GM19035 (cell line): ENCODE measurements around the gene KRAS.
"Not testable (repeated sequence)": the region's sequence is repeated elsewhere in the genome, so short reads cannot be mapped to it uniquely, and the experiment has no call there.

Source experiments
- ATAC-seq: cut with Tn5 transposase; IDR thresholded peaks from one replicate; pipeline ENCODE4 v1.9.1; 2021; ENCODE audit not compliant: unreplicated experiment

Gene KRAS

GRCh38 chr12:25250744-25251730 is at the start of gene KRAS:
TSS of gene KRAS (minus strand) at chr12:25250929.
- ATAC-seq = peak; percentile 82

- ATAC-seq = no peak
These were observed 45.7 kb upstream of the KRAS start for GRCh38 chr12:25296381-25296780.

- no peak for ATAC-seq
These were observed 44.6 kb upstream of the KRAS start for GRCh38 chr12:25295361-25295760.

- ATAC-seq = no peak
These were observed 42.9 kb upstream of the KRAS start for GRCh38 chr12:25293653-25294052.

GRCh38 chr12:25292810-25293221 is 42.1 kb upstream of the KRAS start:
- ATAC-seq = not testable (repeated sequence)

GRCh38 chr12:25287610-25288009 is 36.9 kb upstream of the KRAS start:
- no peak for ATAC-seq

GRCh38 chr12:25286837-25287236 is 36.1 kb upstream of the KRAS start:
- ATAC-seq = no peak

GRCh38 chr12:25284024-25284423 is 33.3 kb upstream of the KRAS start:
- no peak for ATAC-seq

- ATAC-seq = no peak
These were observed 32.3 kb upstream of the KRAS start for GRCh38 chr12:25283006-25283405.

- ATAC-seq = no peak
These were observed 29.4 kb upstream of the KRAS start for GRCh38 chr12:25280082-25280481.

GRCh38 chr12:25278269-25278668 is 27.5 kb upstream of the KRAS start:
- no peak for ATAC-seq

- no peak for ATAC-seq
These were observed 25.6 kb upstream of the KRAS start for GRCh38 chr12:25276199-25276937.

GRCh38 chr12:25271486-25272098 is 20.9 kb upstream of the KRAS start:
- no peak for ATAC-seq

- no peak for ATAC-seq
These were observed 19.0 kb upstream of the KRAS start for GRCh38 chr12:25269701-25270100.

- no peak for ATAC-seq
These were observed 15.8 kb upstream of the KRAS start for GRCh38 chr12:25266497-25266896.

- ATAC-seq = no peak
These were observed 14.1 kb upstream of the KRAS start for GRCh38 chr12:25264862-25265261.

GRCh38 chr12:25264114-25264513 is 13.4 kb upstream of the KRAS start:
- no peak for ATAC-seq

- no peak for ATAC-seq
These were observed 12.9 kb upstream of the KRAS start for GRCh38 chr12:25263594-25263993.

GRCh38 chr12:25262389-25263074 is 11.8 kb upstream of the KRAS start:
- no peak for ATAC-seq

GRCh38 chr12:25257590-25258324 is 7.0 kb upstream of the KRAS start:
- no peak for ATAC-seq
